ENCODE measurements around the gene MYCBP. TPM values are rescaled to one million over a fixed set of nuclear protein-coding genes. Genes with fewer than 3 reads are reported as not detected.
A peak's percentile ranks its signal among the peaks of the same experiment; 100 is the strongest.

MYCBP gene
- total RNA-seq, 1 experiment from 2014 or later = 17.4 TPM

- Histone ChIP-seq H3K27ac (ENCODE audit: low read length) (peak overlapping the region; percentile 83), H3K9me3 (ENCODE audit: control insufficient read depth, insufficient read depth, low read depth, low read length) (no peaks in the 10 kb centered on the region), H3K4me1 (ENCODE audit: control insufficient read depth, insufficient read depth, low read length) (peaks cover 18% of the 10 kb centered on the region), H3K27me3 (ENCODE audit: control insufficient read depth, insufficient read depth, low read length) (no peaks in the 10 kb centered on the region), H3K4me3 (ENCODE audit: low read depth in 2 of 2, low read length in 2 of 2) (peak overlapping the region; percentile 86 to 96), H3K36me3 (ENCODE audit: control insufficient read depth, insufficient read depth, low read length) (peaks cover 3% of the 10 kb centered on the region)
- intact Hi-C loops (cut with micrococcal nuclease; ENCODE audit: unreplicated experiment) = loop anchor here (10.0 kb wide), 1 partner anchor 92 kb away; no protein-coding TSS in a partner anchor
- in situ Hi-C loops (cut with HindIII; ENCODE audit: low pct_unique_long_range_greater_than_20kb, low sequenced_read_pairs) = no loop called here
- ChIA-PET CTCF (interaction anchor here (0.7 kb wide), 1 partner anchor 138 kb away, joined by 3 read pairs; no protein-coding TSS in a partner anchor), POLR2A (interaction anchor here (0.5 to 0.6 kb wide), 4 partner anchors 9 to 202 kb away, joined by 4 to 6 read pairs (median 6); no protein-coding TSS in a partner anchor)
- TF ChIP-seq CTCF (IDR thresholded peaks at IDR 0.05) (no peak), SIN3A (IDR thresholded peaks at IDR 0.05; ENCODE audit: borderline replicate concordance, insufficient read depth, low read depth, low read length) (0 out of 2 replicates have a peak, but pooled peaks have one; percentile 40)
- no TSS peak for BruUV-seq (replicated peaks)
- peak; percentile 32 for ATAC-seq
- no peak for DNase-seq (ENCODE audit: low read depth, low spot score)
Measured at GRCh38 chr1:38872401-38873026, 634 bp downstream of the MYCBP start.

- no TSS peak for BruUV-seq (replicated peaks)
- Histone ChIP-seq H3K27ac (ENCODE audit: low read length) (no peak overlapping the region), H3K27me3 (ENCODE audit: control insufficient read depth, insufficient read depth, low read length) (no peaks in the 10 kb centered on the region), H3K36me3 (ENCODE audit: control insufficient read depth, insufficient read depth, low read length) (peaks cover 3% of the 10 kb centered on the region), H3K4me1 (ENCODE audit: control insufficient read depth, insufficient read depth, low read length) (peaks cover 18% of the 10 kb centered on the region), H3K4me3 (ENCODE audit: low read depth in 2 of 2, low read length in 2 of 2) (no peak overlapping the region), H3K9me3 (ENCODE audit: control insufficient read depth, insufficient read depth, low read depth, low read length) (no peaks in the 10 kb centered on the region)
- in situ Hi-C loops (cut with HindIII; ENCODE audit: low pct_unique_long_range_greater_than_20kb, low sequenced_read_pairs) (no loop called here), intact Hi-C loops (cut with micrococcal nuclease; ENCODE audit: unreplicated experiment) (loop anchor here (10.0 kb wide), 1 partner anchor 94 kb away; no protein-coding TSS in a partner anchor)
- DNase-seq (ENCODE audit: low read depth, low spot score) = no peak
- CTCF ChIA-PET = no interaction called here
- no peak for TF ChIP-seq POLR2AphosphoS5 (IDR thresholded peaks at IDR 0.05; ENCODE audit: low read depth, low read length)
- TF ChIP-seq CTCF (IDR thresholded peaks at IDR 0.05) = no peak
- no peak for TF ChIP-seq TCF7L2 (IDR thresholded peaks at IDR 0.05; ENCODE audit: low read depth, low read length)
- no peak for TF ChIP-seq SIN3A (IDR thresholded peaks at IDR 0.05; ENCODE audit: borderline replicate concordance, insufficient read depth, low read depth, low read length)
- no peak for TF ChIP-seq REST (IDR thresholded peaks at IDR 0.05; ENCODE audit: insufficient read depth in 1 of 2, low read depth in 2 of 2, low read length in 1 of 2)
- no peak for ATAC-seq
- POLR2A ChIA-PET = interaction anchor here (0.6 kb wide), 1 partner anchor 23 kb away, joined by 5 read pairs; no protein-coding TSS in a partner anchor
Measured at GRCh38 chr1:38870996-38871395, 2.2 kb downstream of the MYCBP start.
